Heart right ventricle (tissue), 16 donors: ENCODE results near the gene THSD8. TPM values are rescaled to one million over a fixed set of nuclear protein-coding genes. Genes with fewer than 3 reads are reported as not detected.

Source experiments
- ATAC-seq, 8 donors: fragments of 200-7000 bp; cut with Tn5 transposase; one replicate each; pipeline ENCODE4 v1.9.1; 2020; ENCODE audit warnings: mild to moderate bottlenecking in 8 of 8, moderate library complexity in 8 of 8, moderate number of reproducible peaks in 1 of 8
- DNase-seq, 2 donors: peaks; one replicate each; pipeline ENCODE4 v3.0.0-alpha.2; 2020
- H3K27ac ChIP-seq, 10 donors: fragments of 200-600 bp; sonication (generic) in 2 of 10; one replicate each; pipeline versions ENCODE4 v1.5.0 to v1.8.0; 2020 to 2022; ENCODE audit warnings: mild to moderate bottlenecking in 3 of 10
- H3K27me3 ChIP-seq, 7 donors: fragments of 200-600 bp; one replicate each; pipeline ENCODE4 v1.8.0; 2021 to 2022; ENCODE audit warnings: mild to moderate bottlenecking in 2 of 7
- H3K36me3 ChIP-seq, 9 donors: fragments of 200-600 bp; sonication (generic) in 1 of 9; one replicate each; pipeline versions ENCODE4 v1.5.0 to v1.8.0; 2020 to 2022; ENCODE audit warnings: mild to moderate bottlenecking in 2 of 9
- H3K4me1 ChIP-seq, 9 donors: fragments of 200-600 bp; sonication (generic) in 1 of 9; one replicate each; pipeline versions ENCODE4 v1.5.0 to v1.8.0; 2020 to 2022; ENCODE audit warnings: mild to moderate bottlenecking in 4 of 9
- H3K4me3 ChIP-seq, 10 donors: fragments of 200-600 bp; sonication (generic) in 2 of 10; one replicate each; pipeline versions ENCODE4 v1.5.0 to v1.8.0; 2020 to 2022; ENCODE audit warnings: mild to moderate bottlenecking in 7 of 10, moderate library complexity in 2 of 10
- H3K9me3 ChIP-seq, 11 donors: fragments of 200-600 bp in 10 of 11; sonication (generic) in 2 of 11; one replicate each; pipeline versions ENCODE4 v1.5.0 to v1.8.0; 2013 to 2022; ENCODE audit warnings: mild to moderate bottlenecking in 2 of 11, control low read depth in 1 of 11, moderate library complexity in 1 of 11
- WGBS, 2 donors: extraction: QIAGEN DNeasy Blood & Tissue Kit; methylation state at CpG; one replicate each; pipeline ENCODE4 v1.1.7; 2013; ENCODE audit warnings: inconsistent platforms in 1 of 2; 5-methylcytosine and 5-hydroxymethylcytosine counted together
- intact Hi-C, 10 donors: fragments of 100-400 bp; cut with DNase I; formaldehyde crosslinking; loops; one replicate each; pipeline versions ENCODE4 v1.11.1 to v1.14.2; 2022
- polyA plus RNA-seq, 2 donors: library from polyadenylated mRNA; stranded (reverse); fragments of 200-250 nt; gene quantifications; one replicate each; pipeline ENCODE4 v1.2.3, GENCODE V29; 2013
- total RNA-seq, 10 donors: library from RNA; stranded (reverse); fragmentation: NEBNext Ultra II Directional in 3 of 10; extraction: Animal tissue kit (Norgen Biotek cat#: 25700) in 3 of 10; gene quantifications; one replicate each; pipeline versions ENCODE4 v1.2.1 to v1.2.4, GENCODE V29; 2021 to 2023
- TF ChIP-seq, protein P1 (sequence below), 9 donors: fragments of 200-600 bp; sonication (generic) in 2 of 9; IDR thresholded peaks; one replicate each; pipeline versions ENCODE4 v1.5.0 to v1.8.0; 2021 to 2022; ENCODE audit warnings: antibody characterized with exemption in 9 of 9, mild to moderate bottlenecking in 5 of 9, moderate library complexity in 1 of 9
- donor health status: Arrhythmogenic right ventricular cardiomyopathy.
- donor health status: ischemic (EF 13 %, LVEDD 7.1; RV severe dilation, severe dysfunction).
- donor health status: healthy with polysubstance abuse.
- donor health status: DM: no; HTN: yes; CAD: no.
- donor health status: DM: no; HTN: no; CAD: no.
- donor health status: ischemic (EF 25% LVEDD 6.9; RV normal size, moderate dysfunction).
- donor health status: ischemic (EF 25% LVEDD 5.7; RV mildly dilated, moderate dysfunction).
- donor health status: healthy.
- donor health status: DM: yes; HTN: yes; CAD: no.
- donor health status: Ischemic cardiomyopathy.
- donor health status: ischemic (EF 35%, LVEDD 5.7; RV mildly dilated, moderate dysfunction).
- donor health status: nonischemic (EF 11% LVEDD 7.7; RV severe dilation, severe dysfunction).
- donor health status: DM: yes; HTN: yes; CAD: no.
- donor health status: PGD.
- donor health status: ischemic (EF 29% LVEDD 5.4; RV normal size, mild dysfunction).
- donor health status: nonischemic (EF 23%, LVEDD 6.1; RV moderate dilation, normal function).

THSD8 gene
- total and polyA plus RNA-seq, 12 donors, result 0.72 to 4.8 (median 2.5) TPM

DNA sequence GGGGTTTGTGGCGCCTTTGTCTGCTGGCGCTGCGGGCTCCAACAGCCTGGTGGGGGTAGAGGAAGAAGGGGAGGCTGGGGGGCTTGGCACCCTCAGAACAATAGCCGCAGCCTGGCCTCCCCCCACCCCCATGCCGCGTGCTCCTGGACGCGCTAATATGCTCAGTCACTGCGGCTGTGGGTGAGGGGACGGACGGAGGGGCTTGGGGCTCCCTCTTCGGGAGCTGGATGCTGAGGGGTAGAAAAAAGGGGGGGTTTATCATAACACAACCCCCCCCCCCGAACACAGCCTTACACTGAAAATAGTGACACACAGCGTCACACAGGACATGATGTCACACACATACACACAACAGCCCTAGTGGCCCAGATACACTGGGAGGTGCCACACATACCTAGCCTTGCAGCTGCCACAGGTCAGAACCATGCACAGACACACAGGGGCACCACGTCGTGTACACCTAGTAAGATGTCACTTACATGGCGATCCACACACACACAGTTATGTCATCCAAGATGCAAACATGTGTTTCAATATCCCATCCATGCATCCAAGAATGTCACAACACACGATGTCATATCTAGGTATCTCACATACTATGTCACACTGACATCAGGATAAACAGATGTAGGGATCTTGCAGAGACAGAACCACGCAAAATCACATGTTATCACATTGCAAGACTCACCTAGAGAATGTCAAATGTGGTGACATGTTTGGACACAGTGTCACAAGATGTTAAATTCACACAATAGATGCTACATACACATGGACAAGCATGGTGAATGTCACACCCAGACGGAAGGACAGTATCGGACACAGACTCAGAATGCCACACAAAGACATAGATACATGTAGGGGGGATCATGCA, 37.3 kb downstream of the THSD8 start:
- intact Hi-C loops, result no loop called here
- ATAC-seq, result no peak
- H3K27ac ChIP-seq, result no peak overlapping the region
- peak overlapping the region in 5 of 10 donors; percentile 7 to 38 (median 27) for H3K4me3 ChIP-seq
- H3K9me3 ChIP-seq, result no peaks in the 10 kb centered on the region
- H3K27me3 ChIP-seq, result peaks cover 22 to 100% (median 99%) of the 10 kb centered on the region in 7 donors
- peaks cover 0 to 30% (median 19%) of the 10 kb centered on the region in 9 donors for H3K4me1 ChIP-seq
- H3K36me3 ChIP-seq, result no peaks in the 10 kb centered on the region
- TF ChIP-seq, protein P1, sequence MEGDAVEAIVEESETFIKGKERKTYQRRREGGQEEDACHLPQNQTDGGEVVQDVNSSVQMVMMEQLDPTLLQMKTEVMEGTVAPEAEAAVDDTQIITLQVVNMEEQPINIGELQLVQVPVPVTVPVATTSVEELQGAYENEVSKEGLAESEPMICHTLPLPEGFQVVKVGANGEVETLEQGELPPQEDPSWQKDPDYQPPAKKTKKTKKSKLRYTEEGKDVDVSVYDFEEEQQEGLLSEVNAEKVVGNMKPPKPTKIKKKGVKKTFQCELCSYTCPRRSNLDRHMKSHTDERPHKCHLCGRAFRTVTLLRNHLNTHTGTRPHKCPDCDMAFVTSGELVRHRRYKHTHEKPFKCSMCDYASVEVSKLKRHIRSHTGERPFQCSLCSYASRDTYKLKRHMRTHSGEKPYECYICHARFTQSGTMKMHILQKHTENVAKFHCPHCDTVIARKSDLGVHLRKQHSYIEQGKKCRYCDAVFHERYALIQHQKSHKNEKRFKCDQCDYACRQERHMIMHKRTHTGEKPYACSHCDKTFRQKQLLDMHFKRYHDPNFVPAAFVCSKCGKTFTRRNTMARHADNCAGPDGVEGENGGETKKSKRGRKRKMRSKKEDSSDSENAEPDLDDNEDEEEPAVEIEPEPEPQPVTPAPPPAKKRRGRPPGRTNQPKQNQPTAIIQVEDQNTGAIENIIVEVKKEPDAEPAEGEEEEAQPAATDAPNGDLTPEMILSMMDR (IDR thresholded peaks at IDR 0.05), result no peak
- no peak for DNase-seq
- WGBS, 2 donors, result 22 to 23% methylated on average over 21 of the region's 21 CpGs

DNA sequence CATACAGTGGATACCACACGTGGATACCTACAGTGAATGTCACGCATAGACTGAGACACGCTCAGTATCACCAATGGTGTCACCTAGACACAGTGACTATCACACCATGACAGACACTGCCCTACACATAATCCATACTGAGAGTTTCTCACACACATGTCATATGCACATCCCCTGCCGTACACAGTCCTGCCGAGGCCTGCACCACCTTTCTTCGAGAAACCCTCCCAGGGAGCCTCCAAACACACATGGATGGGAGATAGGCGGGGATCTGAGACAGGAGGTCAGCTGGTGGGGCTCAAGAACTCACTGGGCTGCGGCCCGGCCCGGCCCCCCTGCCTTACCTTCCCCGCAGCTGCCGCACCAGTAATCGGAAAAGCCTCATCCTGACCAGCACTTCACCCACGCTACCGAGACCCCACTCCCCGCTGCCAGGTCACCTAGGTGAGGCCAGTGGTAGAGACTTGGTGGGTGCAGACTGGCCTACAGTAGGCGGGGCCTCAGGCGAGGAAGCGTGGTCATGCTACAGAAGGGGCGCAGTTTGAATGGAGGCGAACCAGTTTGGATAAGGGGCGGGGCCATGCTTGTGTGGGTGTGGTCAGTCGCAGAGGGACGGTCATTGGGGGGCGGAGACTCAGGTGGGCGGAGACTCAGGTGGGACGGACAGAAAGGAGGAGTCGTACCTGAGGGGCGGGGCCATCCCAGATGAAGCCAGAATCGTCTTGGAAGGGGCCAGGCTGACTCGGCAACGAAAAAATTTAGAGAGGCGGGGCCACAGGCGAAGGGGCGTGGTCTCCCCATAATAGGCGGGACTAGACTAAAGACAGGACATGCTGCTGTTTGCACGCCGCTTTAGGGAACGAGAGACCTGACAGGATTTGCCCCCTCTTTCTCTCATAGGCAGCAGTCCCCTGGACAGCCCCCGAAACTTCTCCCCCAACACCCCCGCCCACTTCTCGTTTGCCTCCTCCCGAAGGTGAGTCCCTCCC, 38.5 kb downstream of the THSD8 start:
- TF ChIP-seq, protein P1 (IDR thresholded peaks at IDR 0.05), result no peak
- Histone ChIP-seq H3K4me1 (peaks cover 0 to 25% (median 14%) of the 10 kb centered on the region in 9 donors), H3K27me3 (peaks cover 16 to 100% (median 94%) of the 10 kb centered on the region in 7 donors), H3K27ac (no peak overlapping the region), H3K36me3 (no peaks in the 10 kb centered on the region), H3K4me3 (peak overlapping the region in 8 of 10 donors; percentile 8 to 33 (median 20)), H3K9me3 (no peaks in the 10 kb centered on the region)
- intact Hi-C loops, result loop anchor here in 4 of 10 donors (5.0 to 10.0 kb wide), 3 partner anchors 33 to 73 kb away; partner anchors contain the start of genes HOOK2 (in 1 of the 4) and RNASEH2A (in 1 of the 4)
- DNase-seq (peak in 1 of 2 donors; percentile 38), ATAC-seq (peak in 6 of 8 donors; percentile 16 to 53 (median 36))
- WGBS, 2 donors, result 22 to 24% methylated on average over 41 to 43 of the region's 43 CpGs

DNA sequence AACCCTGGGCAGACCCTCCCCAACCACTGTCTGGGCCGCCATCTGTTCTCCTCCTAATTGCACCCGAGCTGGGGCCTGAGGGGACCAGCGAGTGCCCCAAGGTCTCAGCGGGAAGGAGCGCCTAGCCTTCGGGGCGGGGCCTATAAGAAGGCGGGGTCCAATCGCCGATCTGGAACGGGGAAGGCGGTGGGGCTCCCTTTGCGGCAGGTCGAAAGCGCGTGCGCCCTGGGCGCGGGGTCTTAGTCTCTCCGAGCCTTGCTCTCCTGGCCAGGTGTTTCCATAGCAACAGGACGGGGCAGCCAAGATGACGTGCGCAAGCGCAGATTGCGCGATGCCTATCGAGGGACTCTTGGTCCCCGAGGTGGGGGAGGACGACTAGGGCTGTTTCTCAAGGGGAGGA, 39.2 kb downstream of the THSD8 start:
- no peak for ATAC-seq
- 1 to 2% methylated on average over 29 of the region's 29 CpGs for WGBS, 2 donors

More for the DNA sequence above, 39.2 kb downstream of the THSD8 start:
- intact Hi-C loops, result loop anchor here in 4 of 10 donors (5.0 to 10.0 kb wide), 3 partner anchors 34 to 74 kb away; partner anchors contain the start of genes HOOK2 (in 1 of the 4) and RNASEH2A (in 1 of the 4)
- H3K4me1 ChIP-seq, result peaks cover 0 to 22% (median 13%) of the 10 kb centered on the region in 9 donors
- peaks cover 16 to 100% (median 90%) of the 10 kb centered on the region in 7 donors for H3K27me3 ChIP-seq
- H3K4me3 ChIP-seq, result peak overlapping the region in 8 of 10 donors; percentile 8 to 33 (median 20)
- H3K9me3 ChIP-seq, result no peaks in the 10 kb centered on the region
- DNase-seq, result no peak
- TF ChIP-seq, protein P1 (IDR thresholded peaks at IDR 0.05), result no peak
- H3K36me3 ChIP-seq, result no peaks in the 10 kb centered on the region
- H3K27ac ChIP-seq, result no peak overlapping the region
